ENCODE measurements around the gene GLMP. TPM values are rescaled to one million over a fixed set of nuclear protein-coding genes. Genes with fewer than 3 reads are reported as not detected.

The GLMP gene
- total and polyA plus RNA-seq, 2 of the 13 experiments (the other 11 are each of a cell fraction or from before 2014, with no cell fraction given) = 44.6 to 75.8 TPM

GRCh38 chr1:156338180-156338976 lies 42.9 kb upstream of the GLMP start, which contains the start of the genes CCT3 and TSACC (continued):
- TF ChIP-seq XRCC5 (optimal IDR thresholded peaks at IDR 0.05; ENCODE audit: low read length) = peak; percentile 36
- TF ChIP-seq ZNF816 (CRISPR knock-in tag; IDR thresholded peaks at IDR 0.05; ENCODE audit: borderline replicate concordance) = no peak
- no peak for TF ChIP-seq ZNF496 (CRISPR knock-in tag; IDR thresholded peaks at IDR 0.05; ENCODE audit: insufficient replicate concordance)
- peak; percentile 14; the same call in 1 of the 2 replicates for TF ChIP-seq RFX5 (IDR thresholded peaks at IDR 0.05; ENCODE audit: low read depth, low read length)
- TF ChIP-seq, protein P1, sequence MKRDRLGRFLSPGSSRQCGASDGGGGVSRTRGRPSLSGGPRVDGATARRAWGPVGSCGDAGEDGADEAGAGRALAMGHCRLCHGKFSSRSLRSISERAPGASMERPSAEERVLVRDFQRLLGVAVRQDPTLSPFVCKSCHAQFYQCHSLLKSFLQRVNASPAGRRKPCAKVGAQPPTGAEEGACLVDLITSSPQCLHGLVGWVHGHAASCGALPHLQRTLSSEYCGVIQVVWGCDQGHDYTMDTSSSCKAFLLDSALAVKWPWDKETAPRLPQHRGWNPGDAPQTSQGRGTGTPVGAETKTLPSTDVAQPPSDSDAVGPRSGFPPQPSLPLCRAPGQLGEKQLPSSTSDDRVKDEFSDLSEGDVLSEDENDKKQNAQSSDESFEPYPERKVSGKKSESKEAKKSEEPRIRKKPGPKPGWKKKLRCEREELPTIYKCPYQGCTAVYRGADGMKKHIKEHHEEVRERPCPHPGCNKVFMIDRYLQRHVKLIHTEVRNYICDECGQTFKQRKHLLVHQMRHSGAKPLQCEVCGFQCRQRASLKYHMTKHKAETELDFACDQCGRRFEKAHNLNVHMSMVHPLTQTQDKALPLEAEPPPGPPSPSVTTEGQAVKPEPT (CRISPR knock-in tag; IDR thresholded peaks at IDR 0.05; ENCODE audit: low read depth) = 0 out of 2 replicates have a peak, but pooled peaks have one; percentile 50
- no peak for TF ChIP-seq ZNF326 (CRISPR knock-in tag; IDR thresholded peaks at IDR 0.05; ENCODE audit: borderline replicate concordance)
- no peak for TF ChIP-seq PRPF4 (IDR thresholded peaks at IDR 0.05; ENCODE audit: low read depth, low read length, poor library complexity, severe bottlenecking)
- no peak for TF ChIP-seq SOX5 (CRISPR knock-in tag; IDR thresholded peaks at IDR 0.05; ENCODE audit: borderline replicate concordance)
- peak; percentile 95 for TF ChIP-seq MAX (IDR thresholded peaks at IDR 0.05)
- 0 out of 2 replicates have a peak, but pooled peaks have one; percentile 23 for TF ChIP-seq ZSCAN31 (CRISPR knock-in tag; IDR thresholded peaks at IDR 0.05; ENCODE audit: low read depth)
- peak; percentile 70; the same call in 1 of the 2 replicates for TF ChIP-seq SIN3A (IDR thresholded peaks at IDR 0.05; ENCODE audit: borderline replicate concordance, low read depth, low read length)
- no peak for TF ChIP-seq EED (CRISPR knock-in tag; IDR thresholded peaks at IDR 0.05)
- TF ChIP-seq TMF1 (CRISPR knock-in tag; IDR thresholded peaks at IDR 0.05; ENCODE audit: low read depth) = no peak
- TF ChIP-seq NR2F1 (CRISPR knock-in tag; IDR thresholded peaks at IDR 0.05) = 0 out of 4 replicates have a peak, but pooled peaks of 1 of the 2 experiments have one; percentile 10
- no peak for TF ChIP-seq ZNF207 (IDR thresholded peaks at IDR 0.05; ENCODE audit: borderline replicate concordance)
- no peak for TF ChIP-seq CSRNP2 (CRISPR knock-in tag; conservative IDR thresholded peaks at IDR 0.05; ENCODE audit: low read depth)
- TF ChIP-seq, protein P2, sequence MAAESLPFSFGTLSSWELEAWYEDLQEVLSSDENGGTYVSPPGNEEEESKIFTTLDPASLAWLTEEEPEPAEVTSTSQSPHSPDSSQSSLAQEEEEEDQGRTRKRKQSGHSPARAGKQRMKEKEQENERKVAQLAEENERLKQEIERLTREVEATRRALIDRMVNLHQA (CRISPR knock-in tag; IDR thresholded peaks at IDR 0.05) = no peak
- TF ChIP-seq, protein P3, sequence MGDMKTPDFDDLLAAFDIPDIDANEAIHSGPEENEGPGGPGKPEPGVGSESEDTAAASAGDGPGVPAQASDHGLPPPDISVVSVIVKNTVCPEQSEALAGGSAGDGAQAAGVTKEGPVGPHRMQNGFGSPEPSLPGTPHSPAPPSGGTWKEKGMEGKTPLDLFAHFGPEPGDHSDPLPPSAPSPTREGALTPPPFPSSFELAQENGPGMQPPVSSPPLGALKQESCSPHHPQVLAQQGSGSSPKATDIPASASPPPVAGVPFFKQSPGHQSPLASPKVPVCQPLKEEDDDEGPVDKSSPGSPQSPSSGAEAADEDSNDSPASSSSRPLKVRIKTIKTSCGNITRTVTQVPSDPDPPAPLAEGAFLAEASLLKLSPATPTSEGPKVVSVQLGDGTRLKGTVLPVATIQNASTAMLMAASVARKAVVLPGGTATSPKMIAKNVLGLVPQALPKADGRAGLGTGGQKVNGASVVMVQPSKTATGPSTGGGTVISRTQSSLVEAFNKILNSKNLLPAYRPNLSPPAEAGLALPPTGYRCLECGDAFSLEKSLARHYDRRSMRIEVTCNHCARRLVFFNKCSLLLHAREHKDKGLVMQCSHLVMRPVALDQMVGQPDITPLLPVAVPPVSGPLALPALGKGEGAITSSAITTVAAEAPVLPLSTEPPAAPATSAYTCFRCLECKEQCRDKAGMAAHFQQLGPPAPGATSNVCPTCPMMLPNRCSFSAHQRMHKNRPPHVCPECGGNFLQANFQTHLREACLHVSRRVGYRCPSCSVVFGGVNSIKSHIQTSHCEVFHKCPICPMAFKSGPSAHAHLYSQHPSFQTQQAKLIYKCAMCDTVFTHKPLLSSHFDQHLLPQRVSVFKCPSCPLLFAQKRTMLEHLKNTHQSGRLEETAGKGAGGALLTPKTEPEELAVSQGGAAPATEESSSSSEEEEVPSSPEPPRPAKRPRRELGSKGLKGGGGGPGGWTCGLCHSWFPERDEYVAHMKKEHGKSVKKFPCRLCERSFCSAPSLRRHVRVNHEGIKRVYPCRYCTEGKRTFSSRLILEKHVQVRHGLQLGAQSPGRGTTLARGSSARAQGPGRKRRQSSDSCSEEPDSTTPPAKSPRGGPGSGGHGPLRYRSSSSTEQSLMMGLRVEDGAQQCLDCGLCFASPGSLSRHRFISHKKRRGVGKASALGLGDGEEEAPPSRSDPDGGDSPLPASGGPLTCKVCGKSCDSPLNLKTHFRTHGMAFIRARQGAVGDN (CRISPR knock-in tag; IDR thresholded peaks at IDR 0.05) = peak; percentile 93
- TF ChIP-seq RXRA (CRISPR knock-in tag; IDR thresholded peaks at IDR 0.05) = peak; percentile 41; the same call in 1 of the 2 replicates
- TF ChIP-seq SMC3 (IDR thresholded peaks at IDR 0.05; ENCODE audit: low read length) = no peak
- TF ChIP-seq ZKSCAN1 (IDR thresholded peaks at IDR 0.05; ENCODE audit: low read length) = no peak
- no peak; the same call in 1 of the 2 replicates for TF ChIP-seq POGZ (CRISPR knock-in tag; IDR thresholded peaks at IDR 0.05)
